SK-N-SH (cell line): ENCODE results near the gene GSTO1. TPM values are rescaled to one million over a fixed set of nuclear protein-coding genes. Genes with fewer than 3 reads are reported as not detected.

Experiments used
- CTCF ChIA-PET: fragments of 300-600, 350-600 bp; formaldehyde crosslinking; extraction: SDS; loops from one replicate; lab custom pipeline; 2021; lab: Yijun Ruan, JAX
- POLR2A ChIA-PET: fragments of 350-600 bp; sonication (Branson Sonifier 250); formaldehyde crosslinking; extraction: SDS; loops from one replicate; lab custom pipeline; 2020; ENCODE audit warnings: antibody characterized with exemption, inconsistent platforms; lab: Yijun Ruan, JAX
- DNase-seq: peaks from one replicate; pipeline ENCODE4 v3.0.0; 2012
- H2AFZ ChIP-seq: fragments of 200-600 bp; sonication (generic); 2 replicates; pipeline ENCODE4 v1.8.1; 2016; ENCODE audit warnings: antibody characterized with exemption, mild to moderate bottlenecking, low read depth
- H3F3A ChIP-seq: fragments of 200-600 bp; sonication (generic); replicated peaks from 2 replicates; pipeline ENCODE3; 2016; ENCODE audit warnings: antibody characterized with exemption, mild to moderate bottlenecking; ENCODE audit not compliant: insufficient read depth
- H3K27ac ChIP-seq, 2 experiments: fragments of 200-500 bp in 1 of 2; fragments of 200-600 bp in 1 of 2; sonication (Bioruptor generic) in 1 of 2; sonication (generic), shearing (Covaris generic) in 1 of 2; 2 replicates each; pipeline versions ENCODE4 v1.5.1 to v1.6.1; 2014 to 2016; ENCODE audit warnings: low read depth in 2 of 2, inconsistent platforms in 1 of 2, low read length in 1 of 2, mild to moderate bottlenecking in 1 of 2, mixed read lengths in 1 of 2
- H3K27me3 ChIP-seq: fragments of 200-600 bp; sonication (generic), shearing (Covaris generic); 2 replicates; pipeline ENCODE4 v1.6.1; 2016; ENCODE audit warnings: mixed run types; ENCODE audit not compliant: insufficient read depth
- H3K36me3 ChIP-seq, 2 experiments: fragments of 200-500 bp in 1 of 2; fragments of 200-600 bp in 1 of 2; sonication (Bioruptor generic) in 1 of 2; sonication (generic) in 1 of 2; replicated peaks in 1 of 2; 2 replicates each; pipeline versions ENCODE3 to v1.5.1; 2014 to 2016; ENCODE audit warnings: low read length in 1 of 2, mild to moderate bottlenecking in 1 of 2; ENCODE audit not compliant: insufficient read depth in 2 of 2, control insufficient read depth in 1 of 2
- H3K4me1 ChIP-seq, 2 experiments: fragments of 200-500 bp in 1 of 2; fragments of 200-600 bp in 1 of 2; sonication (Bioruptor generic) in 1 of 2; sonication (generic), shearing (Covaris generic) in 1 of 2; 2 replicates each; pipeline versions ENCODE4 v1.5.1 to v1.6.1; 2014 to 2016; ENCODE audit warnings: low read depth in 1 of 2, low read length in 1 of 2, mixed run types in 1 of 2; ENCODE audit not compliant: insufficient read depth in 2 of 2, control insufficient read depth in 1 of 2
- H3K4me2 ChIP-seq: fragments of 200-600 bp; sonication (generic), shearing (Covaris generic); 2 replicates; pipeline ENCODE4 v1.6.1; 2017; ENCODE audit warnings: mixed run types
- H3K4me3 ChIP-seq, 2 experiments: fragments of 200-500 bp in 1 of 2; fragments of 200-600 bp in 1 of 2; sonication (Bioruptor generic) in 1 of 2; sonication (generic), shearing (Covaris generic) in 1 of 2; 2 replicates each; pipeline versions ENCODE4 v1.5.1 to v1.8.1; 2014 to 2016; ENCODE audit warnings: low read depth in 2 of 2, inconsistent platforms in 1 of 2, low read length in 1 of 2, mild to moderate bottlenecking in 1 of 2, mixed read lengths in 1 of 2, moderate library complexity in 1 of 2
- H3K79me2 ChIP-seq: fragments of 200-600 bp; sonication (generic); 2 replicates; pipeline ENCODE4 v1.8.1; 2017; ENCODE audit warnings: mild to moderate bottlenecking; ENCODE audit not compliant: insufficient read depth
- H3K9ac ChIP-seq: fragments of 200-600 bp; sonication (generic); 2 replicates; pipeline ENCODE4 v1.6.1; 2017; ENCODE audit warnings: mixed run types
- H3K9me2 ChIP-seq: fragments of 200-600 bp; sonication (generic); 2 replicates; pipeline ENCODE4 v1.6.1; 2017; ENCODE audit warnings: mixed run types
- H3K9me3 ChIP-seq: fragments of 200-600 bp; sonication (generic); 2 replicates; pipeline ENCODE4 v1.6.1; 2017; ENCODE audit warnings: mixed run types, mild to moderate bottlenecking, moderate library complexity
- H4K20me1 ChIP-seq: fragments of 200-600 bp; sonication (generic); 2 replicates; pipeline ENCODE4 v1.6.1; 2017; ENCODE audit warnings: mild to moderate bottlenecking, mixed run types; ENCODE audit not compliant: insufficient read depth
- RFX5 ChIP-seq: IDR thresholded peaks from 2 replicates; pipeline ENCODE4 v1.6.1; 2012; ENCODE audit warnings: mild to moderate bottlenecking, improper control_type of control experiment, low read length
- RXRA ChIP-seq: IDR thresholded peaks from 2 replicates; pipeline ENCODE4 v1.4.0; 2012; ENCODE audit warnings: low read depth, mild to moderate bottlenecking, borderline replicate concordance
- WGBS: methylation state at CpG from one replicate; pipeline ENCODE4 v1.1.6; 2017; ENCODE audit warnings: low lambda C conversion rate; 5-methylcytosine and 5-hydroxymethylcytosine counted together
- polyA plus RNA-seq, 3 experiments: library from polyadenylated mRNA; depleted of rRNA; stranded (reverse); fragments of >200 nt; gene quantifications; 2 replicates each; pipeline ENCODE4 v1.2.3, GENCODE V29; 2012
- small RNA-seq, 7 experiments: library from RNA; depleted of rRNA; stranded (forward); fragments of <200 nt; gene quantifications; one replicate each; pipeline ENCODE3, GENCODE V24; 2012

GSTO1 gene
- polyA plus RNA-seq, 1 of the 3 experiments (the other 2 are of a cell fraction) = 126 TPM

GRCh38 chr10:104316321-104317099, 61.8 kb downstream of the GSTO1 start:
- Histone ChIP-seq H4K20me1 (peaks cover 59% of the 10 kb centered on the region), H3K9me2 (no peaks in the 10 kb centered on the region), H3K4me2 (peak overlapping the region; percentile 13; the same call in 1 of the 2 replicates), H3K27me3 (no peaks in the 10 kb centered on the region), H3K9me3 (no peaks in the 10 kb centered on the region), H3K27ac (peak overlapping the region in 1 of 2 experiments; percentile 21; a peak in 1 of 4 replicates), H3K4me1 (peaks cover 6 to 24% of the 10 kb centered on the region in 2 experiments; a peak in 2 of 4 replicates), H3K79me2 (peaks cover 98% of the 10 kb centered on the region), H3F3A (peaks cover 2% of the 10 kb centered on the region), H3K4me3 (no peak overlapping the region), H3K36me3 (peaks cover 26 to 37% of the 10 kb centered on the region in 2 experiments), H3K9ac (no peak overlapping the region), H2AFZ (no peak overlapping the region)
- POLR2A ChIA-PET = no interaction called here
- TF ChIP-seq RXRA = no peak
- peak; percentile 70; the same call in 1 of the 2 replicates for TF ChIP-seq RFX5
- CTCF ChIA-PET = interaction anchor here (0.9 to 3.5 kb wide), 5 partner anchors 9 to 42 kb away, joined by 3 to 16 read pairs (median 3); no protein-coding TSS in a partner anchor
- DNase-seq = no peak
- WGBS = 99% methylated on average over 9 of the region's 9 CpGs

Small RNA genes lying within 50 kb of the gene (small RNA-seq; reads per million reads assigned to genes)
- gene MIR4482 (0 reads per million in 7 experiments), gene MIR609 (0 reads per million in 7 experiments)

Other genes starting within 250 kb of the GSTO1 start
- 0.06 and 0.12 TPM in 2 replicates for gene COL17A1, start 169.0 kb upstream of the GSTO1 start, polyA plus RNA-seq (2012; rRNA removed)
- 1.5 and 1.8 TPM in 2 replicates for gene SFR1, start 132.7 kb upstream of the GSTO1 start, polyA plus RNA-seq (2012; rRNA removed)
- 0.23 and 0.35 TPM in 2 replicates for gene CFAP43, start 22.5 kb upstream of the GSTO1 start, polyA plus RNA-seq (2012; rRNA removed)
- 0.47 and 0.49 TPM in 2 replicates for gene GSTO2, start 14.3 kb downstream of the GSTO1 start, polyA plus RNA-seq (2012; rRNA removed)
- gene ITPRIP, start 83.6 kb downstream of the GSTO1 start, polyA plus RNA-seq (2012; rRNA removed) = 20.2 and 22.1 TPM in 2 replicates
- gene CFAP58, start 98.9 kb downstream of the GSTO1 start, polyA plus RNA-seq (2012; rRNA removed) = 0.38 and 0.47 TPM in 2 replicates